ENCODE measurements around the gene AANAT. TPM values are rescaled to one million over a fixed set of nuclear protein-coding genes. Genes with fewer than 3 reads are reported as not detected.

AANAT gene
- total and polyA plus RNA-seq, 4 donors = 0.10 to 0.31 TPM; not detected in 2

DNA sequence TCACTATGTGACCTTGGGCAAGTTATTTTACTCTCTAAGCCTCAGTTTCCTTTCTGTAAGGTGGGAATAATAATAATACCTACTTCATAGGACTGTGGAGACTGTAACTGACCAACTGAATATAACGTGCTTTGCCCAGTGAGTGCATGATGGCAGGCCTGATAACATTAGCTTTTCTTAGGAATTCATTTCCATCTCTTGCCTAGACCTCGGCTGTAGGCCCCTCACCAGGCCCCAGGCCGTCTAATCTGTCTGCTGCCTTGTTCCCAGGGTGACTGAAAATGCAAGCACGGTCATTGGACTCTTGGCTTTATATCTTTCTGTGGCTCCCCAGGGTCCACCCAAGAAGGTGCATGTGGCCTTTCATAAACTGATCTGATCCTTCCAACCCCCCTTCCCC lies 7.7 kb upstream of the AANAT start:
- DNase-seq (no peak), ATAC-seq (ENCODE audit: insufficient read depth, low FRiP score) (no peak)
- Histone ChIP-seq H3K9ac (ENCODE audit: insufficient read depth in 1 of 2, low read length in 2 of 2) (no peak overlapping the region), H3K36me3 (ENCODE audit: control insufficient read depth in 4 of 4, insufficient read depth in 4 of 4, low read length in 4 of 4) (no peaks in the 10 kb centered on the region), H3K27ac (ENCODE audit: low read depth in 1 of 2, low read length in 1 of 2) (no peak overlapping the region), H3K4me1 (ENCODE audit: control insufficient read depth in 5 of 5, insufficient read depth in 5 of 5, low read length in 5 of 5) (no peaks in the 10 kb centered on the region), H3K4me3 (no peak overlapping the region), H3K27me3 (ENCODE audit: control insufficient read depth in 3 of 3, insufficient read depth in 3 of 3, low read length in 2 of 3) (no peaks in the 10 kb centered on the region), H3K9me3 (ENCODE audit: control insufficient read depth in 4 of 4, insufficient read depth in 3 of 4, low read length in 3 of 4) (no peaks in the 10 kb centered on the region)
- 89 to 90% methylated on average over 4 of the region's 4 CpGs for WGBS, 2 donors
- TF ChIP-seq, protein P1, sequence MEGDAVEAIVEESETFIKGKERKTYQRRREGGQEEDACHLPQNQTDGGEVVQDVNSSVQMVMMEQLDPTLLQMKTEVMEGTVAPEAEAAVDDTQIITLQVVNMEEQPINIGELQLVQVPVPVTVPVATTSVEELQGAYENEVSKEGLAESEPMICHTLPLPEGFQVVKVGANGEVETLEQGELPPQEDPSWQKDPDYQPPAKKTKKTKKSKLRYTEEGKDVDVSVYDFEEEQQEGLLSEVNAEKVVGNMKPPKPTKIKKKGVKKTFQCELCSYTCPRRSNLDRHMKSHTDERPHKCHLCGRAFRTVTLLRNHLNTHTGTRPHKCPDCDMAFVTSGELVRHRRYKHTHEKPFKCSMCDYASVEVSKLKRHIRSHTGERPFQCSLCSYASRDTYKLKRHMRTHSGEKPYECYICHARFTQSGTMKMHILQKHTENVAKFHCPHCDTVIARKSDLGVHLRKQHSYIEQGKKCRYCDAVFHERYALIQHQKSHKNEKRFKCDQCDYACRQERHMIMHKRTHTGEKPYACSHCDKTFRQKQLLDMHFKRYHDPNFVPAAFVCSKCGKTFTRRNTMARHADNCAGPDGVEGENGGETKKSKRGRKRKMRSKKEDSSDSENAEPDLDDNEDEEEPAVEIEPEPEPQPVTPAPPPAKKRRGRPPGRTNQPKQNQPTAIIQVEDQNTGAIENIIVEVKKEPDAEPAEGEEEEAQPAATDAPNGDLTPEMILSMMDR (IDR thresholded peaks at IDR 0.05; ENCODE audit: control extremely low read depth, extremely low read depth) = no peak

DNA sequence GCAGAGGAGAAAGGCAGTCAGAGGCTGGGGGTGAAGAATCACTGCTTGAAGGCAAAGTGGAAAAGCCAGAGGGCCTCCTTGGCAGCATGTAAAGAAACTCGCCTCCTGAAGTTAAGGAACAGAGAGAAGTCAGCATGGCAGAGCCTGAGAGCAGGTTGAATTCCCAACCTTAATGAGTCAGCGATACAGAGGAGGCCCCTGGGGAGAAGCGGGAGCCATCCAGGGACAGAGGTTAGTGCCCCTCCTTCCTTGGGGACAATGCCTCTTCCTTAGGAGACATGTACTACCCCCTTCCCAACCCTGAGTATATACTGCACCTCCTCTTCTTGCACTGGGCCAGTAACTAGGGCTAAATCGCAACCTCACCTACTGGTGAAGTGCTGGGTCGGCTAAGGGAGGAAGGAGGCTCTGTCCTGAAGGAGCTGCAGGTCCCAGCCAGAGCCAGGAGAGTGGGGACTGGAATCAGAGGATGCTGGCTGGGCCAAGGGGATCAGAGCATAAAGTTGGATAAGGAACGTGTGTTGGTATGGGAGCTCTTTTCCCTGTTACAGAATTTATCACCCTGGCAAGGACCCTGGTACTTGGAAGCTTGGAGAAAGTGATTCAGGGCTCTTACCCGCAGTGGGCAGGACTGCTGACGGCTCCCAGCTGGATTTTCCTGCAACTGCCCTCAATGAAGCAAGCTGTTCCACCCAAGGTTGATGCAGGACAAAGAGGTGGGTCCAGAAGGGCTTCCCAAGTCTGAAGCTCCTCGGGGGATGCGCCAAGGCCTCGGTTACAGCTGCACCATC lies 5.4 kb upstream of the AANAT start:
- Histone ChIP-seq H3K27me3 (ENCODE audit: control insufficient read depth in 3 of 3, insufficient read depth in 3 of 3, low read length in 2 of 3) (no peaks in the 10 kb centered on the region), H3K4me3 (no peak overlapping the region), H3K9me3 (ENCODE audit: control insufficient read depth in 4 of 4, insufficient read depth in 3 of 4, low read length in 3 of 4) (no peaks in the 10 kb centered on the region), H3K9ac (ENCODE audit: insufficient read depth in 1 of 2, low read length in 2 of 2) (no peak overlapping the region), H3K36me3 (ENCODE audit: control insufficient read depth in 4 of 4, insufficient read depth in 4 of 4, low read length in 4 of 4) (no peaks in the 10 kb centered on the region), H3K27ac (ENCODE audit: low read depth in 1 of 2, low read length in 1 of 2) (no peak overlapping the region), H3K4me1 (ENCODE audit: control insufficient read depth in 5 of 5, insufficient read depth in 5 of 5, low read length in 5 of 5) (peaks cover 0 to 3% (median 0%) of the 10 kb centered on the region in 5 donors)
- ATAC-seq (ENCODE audit: insufficient read depth, low FRiP score) (no peak), DNase-seq (no peak)
- TF ChIP-seq, protein P1 (IDR thresholded peaks at IDR 0.05; ENCODE audit: control extremely low read depth, extremely low read depth) = no peak
- 86 to 88% methylated on average over 11 of the region's 11 CpGs for WGBS, 2 donors

DNA sequence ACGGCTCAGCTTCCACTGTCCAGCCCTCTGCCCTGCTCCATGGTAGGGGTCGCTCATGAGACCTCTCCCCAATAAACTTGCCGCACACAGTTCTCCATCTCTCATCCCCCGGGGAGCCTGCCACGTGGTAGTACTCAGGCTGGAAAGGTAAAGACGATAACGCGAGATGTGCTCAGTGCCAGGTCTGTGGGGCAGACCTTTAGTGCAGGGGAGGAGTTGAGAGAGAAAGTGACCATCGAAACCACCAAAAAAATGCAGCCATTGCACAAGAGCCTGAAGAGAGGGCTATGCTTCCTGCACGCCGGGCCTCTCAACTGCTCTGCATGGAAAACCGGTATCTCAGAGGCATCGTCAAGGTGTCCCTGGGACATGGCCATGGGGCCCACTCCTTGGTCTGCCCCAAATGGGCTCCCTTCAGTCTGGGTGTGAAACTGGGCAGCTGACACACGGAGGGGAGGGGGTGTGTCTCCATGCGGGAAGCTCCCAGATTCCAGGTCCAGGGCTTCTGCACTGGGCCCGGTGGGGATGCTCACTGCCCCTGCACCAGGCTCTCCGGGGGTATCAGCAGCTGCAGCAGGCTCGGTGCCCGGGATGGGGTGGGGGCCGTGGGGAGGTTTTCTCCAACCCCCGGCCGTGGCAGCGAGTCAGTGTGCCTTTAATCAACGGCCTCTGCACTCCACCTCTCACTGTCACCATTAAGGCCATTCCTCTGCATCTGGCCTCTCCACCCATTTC lies 4.7 kb upstream of the AANAT start:
- Histone ChIP-seq H3K36me3 (ENCODE audit: control insufficient read depth in 4 of 4, insufficient read depth in 4 of 4, low read length in 4 of 4) (no peaks in the 10 kb centered on the region), H3K27ac (ENCODE audit: low read depth in 1 of 2, low read length in 1 of 2) (no peak overlapping the region), H3K9ac (ENCODE audit: insufficient read depth in 1 of 2, low read length in 2 of 2) (no peak overlapping the region), H3K4me3 (no peak overlapping the region), H3K27me3 (ENCODE audit: control insufficient read depth in 3 of 3, insufficient read depth in 3 of 3, low read length in 2 of 3) (no peaks in the 10 kb centered on the region), H3K9me3 (ENCODE audit: control insufficient read depth in 4 of 4, insufficient read depth in 3 of 4, low read length in 3 of 4) (no peaks in the 10 kb centered on the region), H3K4me1 (ENCODE audit: control insufficient read depth in 5 of 5, insufficient read depth in 5 of 5, low read length in 5 of 5) (peaks cover 0 to 3% (median 0%) of the 10 kb centered on the region in 5 donors)
- WGBS, 2 donors = 76 to 80% methylated on average over 24 of the region's 24 CpGs
- ATAC-seq (ENCODE audit: insufficient read depth, low FRiP score) (no peak), DNase-seq (no peak)
- TF ChIP-seq, protein P1 (IDR thresholded peaks at IDR 0.05; ENCODE audit: control extremely low read depth, extremely low read depth) = no peak

Data from lung (tissue), 12 donors.